ENCODE measurements around the gene TSC22D4.

TSC22D4 gene

DNA sequence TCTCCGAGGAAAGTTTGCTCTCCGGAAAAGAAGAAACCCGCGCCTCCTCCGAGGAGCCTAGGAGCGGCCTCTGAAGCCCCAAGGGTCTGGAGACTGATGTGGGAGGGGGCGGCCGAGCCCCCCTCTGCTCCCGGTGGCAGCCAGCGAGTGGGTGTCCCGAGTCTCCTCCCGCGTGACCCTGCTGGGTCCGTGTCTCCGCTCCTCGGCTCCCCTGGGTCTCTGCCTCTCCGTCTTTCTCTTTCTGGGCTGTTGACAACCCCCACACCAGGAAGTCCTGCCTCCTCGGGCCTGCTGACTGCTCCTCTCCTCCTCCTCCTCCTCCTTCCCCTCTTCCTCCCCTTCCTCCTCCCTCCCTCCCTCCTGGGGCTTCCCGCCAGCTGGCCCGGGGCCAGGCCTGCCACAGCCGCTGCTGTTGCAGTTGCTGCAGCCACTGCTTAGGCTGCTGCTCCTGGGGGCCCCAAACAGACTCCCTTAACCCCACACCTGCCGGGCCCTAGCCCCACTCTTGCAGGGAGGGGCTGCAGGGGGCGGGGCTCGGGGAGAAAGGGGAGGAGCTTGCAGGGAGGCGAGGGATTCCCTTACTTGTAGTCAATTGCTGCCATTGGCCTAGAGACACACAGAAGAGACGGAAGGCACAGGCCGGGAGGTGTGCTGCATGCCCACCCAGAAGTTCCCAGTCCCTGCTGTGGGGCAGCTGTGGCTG lies at the start of gene TSC22D4 (continued):
- TF ChIP-seq ZNF521 (tag by site-specific recombination; IDR thresholded peaks at IDR 0.05) (no peak), ZNF629 (tag by site-specific recombination; IDR thresholded peaks at IDR 0.05) (peak; percentile 84), ZNF670 (tag by site-specific recombination; IDR thresholded peaks at IDR 0.05; ENCODE audit: low read depth) (no peak), KLF16 (tag by site-specific recombination; IDR thresholded peaks at IDR 0.05) (peak; percentile 95), ZNF140 (tag by site-specific recombination; IDR thresholded peaks at IDR 0.05) (no peak), ZNF169 (tag by site-specific recombination; IDR thresholded peaks at IDR 0.05) (no peak), ZNF785 (tag by site-specific recombination; IDR thresholded peaks at IDR 0.05) (peak; percentile 90), GLIS1 (tag by site-specific recombination; IDR thresholded peaks at IDR 0.05) (peak; percentile 93), ZNF114 (tag by site-specific recombination; IDR thresholded peaks at IDR 0.05) (no peak), ZNF274 (IDR thresholded peaks at IDR 0.05; ENCODE audit: low read length) (no peak), ZNF274 (tag by site-specific recombination; IDR thresholded peaks at IDR 0.05; ENCODE audit: borderline replicate concordance) (no peak), ZNF530 (tag by site-specific recombination; IDR thresholded peaks at IDR 0.05; ENCODE audit: low read depth) (no peak), ZBTB7A (tag by site-specific recombination; IDR thresholded peaks at IDR 0.05; ENCODE audit: low read depth) (peak; percentile 93), ZNF549 (tag by site-specific recombination; IDR thresholded peaks at IDR 0.05) (no peak), SCRT1 (tag by site-specific recombination; IDR thresholded peaks at IDR 0.05; ENCODE audit: borderline replicate concordance) (peak; percentile 76), ZNF121 (tag by site-specific recombination; IDR thresholded peaks at IDR 0.05) (no peak), ZNF292 (tag by site-specific recombination; IDR thresholded peaks at IDR 0.05; ENCODE audit: borderline replicate concordance, low read depth) (no peak), ZBTB44 (tag by site-specific recombination; IDR thresholded peaks at IDR 0.05) (peak; percentile 100), ZNF426 (tag by site-specific recombination; IDR thresholded peaks at IDR 0.05) (no peak), IKZF3 (tag by site-specific recombination; IDR thresholded peaks at IDR 0.05) (peak; percentile 96), ZBTB6 (tag by site-specific recombination; IDR thresholded peaks at IDR 0.05) (peak; percentile 47; the same call in 1 of the 2 replicates), ZNF146 (tag by site-specific recombination; IDR thresholded peaks at IDR 0.05) (no peak), ZNF19 (tag by site-specific recombination; IDR thresholded peaks at IDR 0.05; ENCODE audit: low read depth) (no peak), ZNF843 (tag by site-specific recombination; IDR thresholded peaks at IDR 0.05) (peak; percentile 83), ATF2 (tag by site-specific recombination; IDR thresholded peaks at IDR 0.05; ENCODE audit: low read depth) (no peak), ZNF341 (tag by site-specific recombination; IDR thresholded peaks at IDR 0.05; ENCODE audit: low read depth) (peak; percentile 97), SETDB1 (IDR thresholded peaks at IDR 0.05; ENCODE audit: insufficient read length, low read length) (no peak), ZNF76 (tag by site-specific recombination; IDR thresholded peaks at IDR 0.05; ENCODE audit: borderline replicate concordance, low read depth) (peak; percentile 83), ZNF791 (tag by site-specific recombination; IDR thresholded peaks at IDR 0.05) (no peak)
- TF ChIP-seq, protein P1, sequence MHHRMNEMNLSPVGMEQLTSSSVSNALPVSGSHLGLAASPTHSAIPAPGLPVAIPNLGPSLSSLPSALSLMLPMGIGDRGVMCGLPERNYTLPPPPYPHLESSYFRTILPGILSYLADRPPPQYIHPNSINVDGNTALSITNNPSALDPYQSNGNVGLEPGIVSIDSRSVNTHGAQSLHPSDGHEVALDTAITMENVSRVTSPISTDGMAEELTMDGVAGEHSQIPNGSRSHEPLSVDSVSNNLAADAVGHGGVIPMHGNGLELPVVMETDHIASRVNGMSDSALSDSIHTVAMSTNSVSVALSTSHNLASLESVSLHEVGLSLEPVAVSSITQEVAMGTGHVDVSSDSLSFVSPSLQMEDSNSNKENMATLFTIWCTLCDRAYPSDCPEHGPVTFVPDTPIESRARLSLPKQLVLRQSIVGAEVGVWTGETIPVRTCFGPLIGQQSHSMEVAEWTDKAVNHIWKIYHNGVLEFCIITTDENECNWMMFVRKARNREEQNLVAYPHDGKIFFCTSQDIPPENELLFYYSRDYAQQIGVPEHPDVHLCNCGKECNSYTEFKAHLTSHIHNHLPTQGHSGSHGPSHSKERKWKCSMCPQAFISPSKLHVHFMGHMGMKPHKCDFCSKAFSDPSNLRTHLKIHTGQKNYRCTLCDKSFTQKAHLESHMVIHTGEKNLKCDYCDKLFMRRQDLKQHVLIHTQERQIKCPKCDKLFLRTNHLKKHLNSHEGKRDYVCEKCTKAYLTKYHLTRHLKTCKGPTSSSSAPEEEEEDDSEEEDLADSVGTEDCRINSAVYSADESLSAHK (tag by site-specific recombination; IDR thresholded peaks at IDR 0.05) = peak; percentile 87
